ENCODE measurements around the gene PYGB. TPM values are rescaled to one million over a fixed set of nuclear protein-coding genes. Genes with fewer than 3 reads are reported as not detected.

PYGB gene
- total and polyA plus RNA-seq, 2 experiments from 2014 or later: 45.3 to 61.1 TPM

- H3K9me3 ChIP-seq (ENCODE audit: low read depth): no peaks in the 10 kb centered on the region
- TF ChIP-seq EZH2 (IDR thresholded peaks at IDR 0.05; ENCODE audit: borderline replicate concordance) (no peak), EZH2phosphoT487 (IDR thresholded peaks at IDR 0.05; ENCODE audit: low read depth, severe bottlenecking, unreplicated experiment) (no peak)
- TF ChIP-seq, protein P1, sequence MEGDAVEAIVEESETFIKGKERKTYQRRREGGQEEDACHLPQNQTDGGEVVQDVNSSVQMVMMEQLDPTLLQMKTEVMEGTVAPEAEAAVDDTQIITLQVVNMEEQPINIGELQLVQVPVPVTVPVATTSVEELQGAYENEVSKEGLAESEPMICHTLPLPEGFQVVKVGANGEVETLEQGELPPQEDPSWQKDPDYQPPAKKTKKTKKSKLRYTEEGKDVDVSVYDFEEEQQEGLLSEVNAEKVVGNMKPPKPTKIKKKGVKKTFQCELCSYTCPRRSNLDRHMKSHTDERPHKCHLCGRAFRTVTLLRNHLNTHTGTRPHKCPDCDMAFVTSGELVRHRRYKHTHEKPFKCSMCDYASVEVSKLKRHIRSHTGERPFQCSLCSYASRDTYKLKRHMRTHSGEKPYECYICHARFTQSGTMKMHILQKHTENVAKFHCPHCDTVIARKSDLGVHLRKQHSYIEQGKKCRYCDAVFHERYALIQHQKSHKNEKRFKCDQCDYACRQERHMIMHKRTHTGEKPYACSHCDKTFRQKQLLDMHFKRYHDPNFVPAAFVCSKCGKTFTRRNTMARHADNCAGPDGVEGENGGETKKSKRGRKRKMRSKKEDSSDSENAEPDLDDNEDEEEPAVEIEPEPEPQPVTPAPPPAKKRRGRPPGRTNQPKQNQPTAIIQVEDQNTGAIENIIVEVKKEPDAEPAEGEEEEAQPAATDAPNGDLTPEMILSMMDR (IDR thresholded peaks at IDR 0.05; ENCODE audit: poor library complexity): no peak
- no peak overlapping the region for H3K4me2 ChIP-seq
- no peaks in the 10 kb centered on the region for H3K27me3 ChIP-seq
- WGBS (ENCODE audit: low lambda C conversion rate, missing lambda C conversion rate): 75% methylated on average over 9 of the region's 9 CpGs
- DNase-seq (ENCODE audit: low spot score): no peak
- H2AFZ ChIP-seq: no peak overlapping the region
- no peak overlapping the region for H3K4me3 ChIP-seq
- no peak overlapping the region for H3K27ac ChIP-seq
- H4K20me1 ChIP-seq (ENCODE audit: insufficient read depth, poor library complexity, severe bottlenecking): no peaks in the 10 kb centered on the region
- no peaks in the 10 kb centered on the region for H3K36me3 ChIP-seq (replicated peaks; ENCODE audit: insufficient read depth, low read depth)
- peaks cover 34% of the 10 kb centered on the region for H3K79me2 ChIP-seq
- no peaks in the 10 kb centered on the region for H3K4me1 ChIP-seq (ENCODE audit: insufficient read depth)
- no peaks in the 10 kb centered on the region for H3K9me2 ChIP-seq (replicated peaks; ENCODE audit: insufficient read depth)
Measured at GRCh38 chr20:25207960-25208534, 39.8 kb upstream of the PYGB start.

DNA sequence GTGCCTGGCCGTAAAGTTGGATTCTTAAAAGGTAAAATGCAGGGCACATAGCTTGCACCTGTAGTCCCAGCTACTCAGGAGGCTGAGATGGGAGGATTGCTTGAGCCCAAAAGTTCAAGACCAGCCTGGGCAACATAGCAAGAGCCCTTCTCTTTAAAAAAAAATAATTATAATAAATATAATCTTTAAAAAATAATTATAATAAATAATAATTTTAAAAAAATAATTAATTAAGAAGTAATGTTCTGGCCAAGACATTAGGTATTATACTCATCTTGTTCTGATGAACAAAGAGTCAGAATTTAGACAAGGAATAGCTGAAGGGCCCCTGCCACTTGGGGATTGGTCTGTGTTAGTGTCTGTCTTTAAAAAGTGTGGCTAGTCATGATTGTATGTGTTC is 38.5 kb upstream of the PYGB start:
- no peaks in the 10 kb centered on the region for H3K9me2 ChIP-seq (replicated peaks; ENCODE audit: insufficient read depth)
- no peak overlapping the region for H3K4me2 ChIP-seq
- no peak overlapping the region for H3K27ac ChIP-seq
- no peak overlapping the region for H3K4me3 ChIP-seq
- peaks cover 20% of the 10 kb centered on the region for H3K79me2 ChIP-seq
- no peaks in the 10 kb centered on the region for H3K4me1 ChIP-seq (ENCODE audit: insufficient read depth)
- no peak overlapping the region for H2AFZ ChIP-seq
- no peaks in the 10 kb centered on the region for H3K9me3 ChIP-seq (ENCODE audit: low read depth)
- no peaks in the 10 kb centered on the region for H3K27me3 ChIP-seq
- no peaks in the 10 kb centered on the region for H3K36me3 ChIP-seq (replicated peaks; ENCODE audit: insufficient read depth, low read depth)
- DNase-seq (ENCODE audit: low spot score): no peak
- no peaks in the 10 kb centered on the region for H4K20me1 ChIP-seq (ENCODE audit: insufficient read depth, poor library complexity, severe bottlenecking)
- TF ChIP-seq EZH2 (IDR thresholded peaks at IDR 0.05; ENCODE audit: borderline replicate concordance) (no peak), EZH2phosphoT487 (IDR thresholded peaks at IDR 0.05; ENCODE audit: low read depth, severe bottlenecking, unreplicated experiment) (no peak)
- TF ChIP-seq, protein P1 (IDR thresholded peaks at IDR 0.05; ENCODE audit: poor library complexity): no peak
- 100% methylated on average over 1 of the region's 1 CpG for WGBS (ENCODE audit: low lambda C conversion rate, missing lambda C conversion rate)

DNA sequence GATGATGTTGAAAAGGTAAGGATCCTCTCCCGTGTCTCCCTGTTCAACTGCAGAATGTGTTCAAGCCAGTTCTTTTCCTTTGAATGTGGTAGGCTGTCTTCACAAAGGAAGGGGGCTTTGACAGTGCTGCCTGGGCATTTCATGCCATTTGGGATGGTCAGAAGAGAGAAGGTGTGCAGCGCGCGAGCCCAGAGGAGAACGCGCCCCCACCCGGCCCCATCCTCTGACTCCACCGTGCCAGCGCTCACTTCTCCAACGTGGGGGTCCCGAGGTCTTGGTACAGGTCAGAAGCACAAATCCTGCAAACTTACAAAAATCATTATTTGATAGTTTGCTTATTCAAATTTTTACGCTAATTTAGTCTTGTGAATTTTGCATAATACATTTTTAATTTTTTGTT is 38.0 kb upstream of the PYGB start:
- no peaks in the 10 kb centered on the region for H3K9me3 ChIP-seq (ENCODE audit: low read depth)
- no peak overlapping the region for H3K27ac ChIP-seq
- H3K79me2 ChIP-seq: peaks cover 15% of the 10 kb centered on the region
- H2AFZ ChIP-seq: no peak overlapping the region
- H3K4me1 ChIP-seq (ENCODE audit: insufficient read depth): no peaks in the 10 kb centered on the region
- H3K4me2 ChIP-seq: no peak overlapping the region
- DNase-seq (ENCODE audit: low spot score): no peak
- H3K9me2 ChIP-seq (replicated peaks; ENCODE audit: insufficient read depth): no peaks in the 10 kb centered on the region
- 98% methylated on average over 12 of the region's 12 CpGs for WGBS (ENCODE audit: low lambda C conversion rate, missing lambda C conversion rate)
- TF ChIP-seq, protein P1 (IDR thresholded peaks at IDR 0.05; ENCODE audit: poor library complexity): no peak
- no peak for TF ChIP-seq EZH2 (IDR thresholded peaks at IDR 0.05; ENCODE audit: borderline replicate concordance)
- TF ChIP-seq EZH2phosphoT487 (IDR thresholded peaks at IDR 0.05; ENCODE audit: low read depth, severe bottlenecking, unreplicated experiment): no peak
- no peaks in the 10 kb centered on the region for H3K27me3 ChIP-seq
- H3K36me3 ChIP-seq (replicated peaks; ENCODE audit: insufficient read depth, low read depth): no peaks in the 10 kb centered on the region
- no peak overlapping the region for H3K4me3 ChIP-seq
- H4K20me1 ChIP-seq (ENCODE audit: insufficient read depth, poor library complexity, severe bottlenecking): no peaks in the 10 kb centered on the region

All from hepatocyte (in vitro differentiated cells).